Calu3 (cell line): Measurements from ENCODE around the gene CHRNA3. TPM values are rescaled to one million over a fixed set of nuclear protein-coding genes. Genes with fewer than 3 reads are reported as not detected.

Experiments
- BruUV-seq: library from RNA; stranded (reverse); fragments of 400-500 nt; replicated peaks from 2 replicates; lab custom pipeline; 2021; lab: Mats Ljungman, UMichigan
- CTCF ChIA-PET: fragments of 300-600 bp; sonication (Branson Sonifier 250); formaldehyde crosslinking; loops from one replicate; lab custom pipeline; 2022; ENCODE audit warnings: antibody characterized with exemption; lab: Charles Lee
- DNase-seq: peaks from one replicate; pipeline ENCODE4 v3.0.0; 2022
- H3K27ac Mint-ChIP-seq: one replicate; pipeline ENCODE4 v1.8.0; 2022; ENCODE audit warnings: mixed read lengths; ENCODE audit not compliant: unreplicated experiment
- H3K27me3 Mint-ChIP-seq: one replicate; pipeline ENCODE4 v1.8.0; 2022; ENCODE audit warnings: mixed read lengths; ENCODE audit not compliant: unreplicated experiment
- H3K36me3 Mint-ChIP-seq: one replicate; pipeline ENCODE4 v1.8.0; 2022; ENCODE audit warnings: mild to moderate bottlenecking, moderate library complexity, mixed read lengths; ENCODE audit not compliant: insufficient read depth, unreplicated experiment
- H3K4me1 Mint-ChIP-seq: one replicate; pipeline ENCODE4 v1.8.0; 2022; ENCODE audit warnings: mild to moderate bottlenecking, low read depth, mixed read lengths; ENCODE audit not compliant: unreplicated experiment
- H3K4me3 Mint-ChIP-seq: one replicate; pipeline ENCODE4 v1.8.0; 2022; ENCODE audit warnings: mild to moderate bottlenecking, low read depth, moderate library complexity, mixed read lengths; ENCODE audit not compliant: unreplicated experiment
- H3K9me3 Mint-ChIP-seq: one replicate; pipeline ENCODE4 v1.8.0; 2022; ENCODE audit warnings: low read depth, mixed read lengths; ENCODE audit not compliant: unreplicated experiment
- intact Hi-C: fragments of 100-400 bp; cut with micrococcal nuclease; formaldehyde crosslinking; loops from one replicate; pipeline ENCODE4 v1.10.0; 2022; ENCODE audit not compliant: unreplicated experiment
- total RNA-seq: library from RNA; stranded (reverse); gene quantifications from 2 replicates; pipeline ENCODE4 v1.2.3, GENCODE V29; 2022
- TF ChIP-seq, protein P1 (sequence below): fragments of 200-600 bp; IDR thresholded peaks from one replicate; pipeline ENCODE4 v1.8.0; 2022; ENCODE audit warnings: antibody characterized with exemption; ENCODE audit not compliant: unreplicated experiment

The CHRNA3 gene
- total RNA-seq, 1 experiment from 2014 or later, result not detected

DNA sequence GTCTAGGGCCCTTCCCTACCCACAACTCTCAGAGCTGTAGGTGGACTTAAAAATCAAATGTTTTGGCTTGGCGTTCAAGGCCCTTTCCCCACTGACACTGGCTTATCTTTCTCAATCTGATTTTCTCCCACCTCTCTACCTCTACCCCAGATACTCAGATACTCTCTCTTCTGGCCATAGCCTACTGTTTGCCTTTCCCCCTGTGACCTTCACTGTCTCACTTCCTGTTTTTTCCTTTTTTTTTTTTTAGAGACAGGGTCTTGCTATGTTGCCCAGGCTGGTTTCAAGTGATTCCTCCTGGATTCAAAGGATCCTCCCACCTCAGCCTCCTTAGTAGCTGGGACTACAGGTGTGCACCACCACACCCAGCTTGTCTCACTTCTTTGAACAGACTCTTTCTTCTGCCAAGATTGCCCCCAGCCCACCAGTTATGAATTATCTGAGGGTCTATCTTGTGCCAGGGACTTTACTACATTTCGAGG, 15.6 kb upstream of the CHRNA3 start:
- Mint-ChIP-seq H3K27me3 (peaks cover 67% of the 10 kb centered on the region), H3K27ac (no peak overlapping the region), H3K9me3 (peaks cover 3% of the 10 kb centered on the region), H3K4me3 (no peak overlapping the region), H3K4me1 (no peaks in the 10 kb centered on the region), H3K36me3 (peaks cover 11% of the 10 kb centered on the region)
- no peak for DNase-seq
- TF ChIP-seq, protein P1, sequence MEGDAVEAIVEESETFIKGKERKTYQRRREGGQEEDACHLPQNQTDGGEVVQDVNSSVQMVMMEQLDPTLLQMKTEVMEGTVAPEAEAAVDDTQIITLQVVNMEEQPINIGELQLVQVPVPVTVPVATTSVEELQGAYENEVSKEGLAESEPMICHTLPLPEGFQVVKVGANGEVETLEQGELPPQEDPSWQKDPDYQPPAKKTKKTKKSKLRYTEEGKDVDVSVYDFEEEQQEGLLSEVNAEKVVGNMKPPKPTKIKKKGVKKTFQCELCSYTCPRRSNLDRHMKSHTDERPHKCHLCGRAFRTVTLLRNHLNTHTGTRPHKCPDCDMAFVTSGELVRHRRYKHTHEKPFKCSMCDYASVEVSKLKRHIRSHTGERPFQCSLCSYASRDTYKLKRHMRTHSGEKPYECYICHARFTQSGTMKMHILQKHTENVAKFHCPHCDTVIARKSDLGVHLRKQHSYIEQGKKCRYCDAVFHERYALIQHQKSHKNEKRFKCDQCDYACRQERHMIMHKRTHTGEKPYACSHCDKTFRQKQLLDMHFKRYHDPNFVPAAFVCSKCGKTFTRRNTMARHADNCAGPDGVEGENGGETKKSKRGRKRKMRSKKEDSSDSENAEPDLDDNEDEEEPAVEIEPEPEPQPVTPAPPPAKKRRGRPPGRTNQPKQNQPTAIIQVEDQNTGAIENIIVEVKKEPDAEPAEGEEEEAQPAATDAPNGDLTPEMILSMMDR, result no peak
- no TSS peak for BruUV-seq
- CTCF ChIA-PET, result no interaction called here
- intact Hi-C loops, result no loop called here

DNA sequence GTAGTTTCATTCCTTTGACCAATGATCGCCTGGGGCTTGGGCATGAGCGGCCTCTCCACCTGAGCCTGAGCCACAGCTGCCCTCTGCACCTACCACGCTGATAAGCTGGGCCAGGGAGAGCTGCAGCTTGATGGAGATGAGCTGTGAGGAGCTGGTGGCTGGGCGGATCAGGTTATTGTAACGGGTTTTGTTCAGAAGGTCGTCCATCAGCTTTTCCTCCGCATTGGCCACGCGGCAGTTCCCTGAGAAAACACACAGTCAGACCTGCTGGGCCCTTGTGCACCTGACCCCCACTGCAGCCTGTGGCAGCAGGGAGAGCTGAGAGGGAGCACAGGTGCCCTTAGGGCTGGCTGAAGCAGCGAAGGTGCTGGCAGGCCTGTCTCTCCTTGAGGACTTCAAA, 14.6 kb upstream of the CHRNA3 start:
- TF ChIP-seq, protein P1, result no peak
- no peak for DNase-seq
- Mint-ChIP-seq H3K4me1 (no peaks in the 10 kb centered on the region), H3K4me3 (no peak overlapping the region), H3K27me3 (peaks cover 70% of the 10 kb centered on the region), H3K36me3 (no peaks in the 10 kb centered on the region), H3K9me3 (peaks cover 3% of the 10 kb centered on the region), H3K27ac (no peak overlapping the region)
- intact Hi-C loops, result no loop called here
- no TSS peak for BruUV-seq
- CTCF ChIA-PET, result interaction anchor here (0.8 to 0.9 kb wide), 2 partner anchors 55 to 105 kb away, joined by 3 to 4 read pairs; no protein-coding TSS in a partner anchor

DNA sequence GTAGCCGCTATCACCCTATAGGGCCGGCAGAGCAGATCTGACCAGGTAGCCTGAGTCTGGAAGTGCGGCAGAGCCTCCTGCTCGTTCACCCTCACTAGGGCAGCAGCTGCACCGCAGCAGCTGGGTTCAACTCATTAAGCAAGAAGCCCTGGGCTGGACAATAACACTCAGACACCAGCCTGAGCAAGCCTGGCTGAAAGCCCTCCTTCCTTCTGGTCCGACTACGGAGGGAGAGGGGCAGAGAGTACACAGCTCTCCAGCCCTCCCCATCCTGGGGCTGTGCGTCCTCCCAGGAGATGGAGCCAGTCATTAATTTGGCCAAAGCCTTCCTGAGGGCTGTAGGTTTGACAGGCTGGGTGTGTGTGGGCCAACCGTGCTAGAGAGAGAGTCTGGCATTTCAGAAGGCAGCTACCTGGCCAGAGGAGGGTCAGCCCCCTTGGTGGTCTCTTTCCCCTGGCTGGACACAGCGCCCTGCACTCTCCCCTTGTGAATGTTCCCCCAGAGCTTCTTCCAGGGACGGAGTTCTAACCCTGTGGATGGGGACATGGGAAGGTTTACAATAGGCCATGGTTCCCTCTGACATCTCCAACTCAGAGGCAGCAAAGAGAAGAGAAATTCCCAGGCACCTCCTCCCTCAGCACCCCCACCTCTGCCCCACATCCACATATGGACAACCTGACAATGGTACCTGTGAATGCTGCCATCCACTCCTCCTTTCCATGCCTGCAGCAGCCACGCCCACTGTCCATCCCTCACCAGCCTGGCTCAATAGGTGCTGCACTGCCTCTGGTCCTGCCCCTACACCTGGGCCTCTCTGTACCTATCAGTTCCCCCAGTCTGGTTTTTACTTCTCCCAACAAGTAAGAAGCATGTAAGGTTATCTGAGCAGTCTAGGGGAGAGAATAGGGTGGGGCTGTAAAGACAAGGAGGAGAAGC, 13.7 kb upstream of the CHRNA3 start:
- H3K36me3 Mint-ChIP-seq, result no peaks in the 10 kb centered on the region
- BruUV-seq, result no TSS peak
- peaks cover 3% of the 10 kb centered on the region for H3K9me3 Mint-ChIP-seq
- no peaks in the 10 kb centered on the region for H3K4me1 Mint-ChIP-seq
- DNase-seq, result no peak
- CTCF ChIA-PET, result interaction anchor here (0.8 to 1.6 kb wide), 3 partner anchors 56 to 117 kb away, joined by 3 to 4 read pairs (median 3); no protein-coding TSS in a partner anchor
- peaks cover 74% of the 10 kb centered on the region for H3K27me3 Mint-ChIP-seq
- H3K4me3 Mint-ChIP-seq, result no peak overlapping the region
- TF ChIP-seq, protein P1, result no peak
- H3K27ac Mint-ChIP-seq, result no peak overlapping the region
- intact Hi-C loops, result no loop called here

DNA sequence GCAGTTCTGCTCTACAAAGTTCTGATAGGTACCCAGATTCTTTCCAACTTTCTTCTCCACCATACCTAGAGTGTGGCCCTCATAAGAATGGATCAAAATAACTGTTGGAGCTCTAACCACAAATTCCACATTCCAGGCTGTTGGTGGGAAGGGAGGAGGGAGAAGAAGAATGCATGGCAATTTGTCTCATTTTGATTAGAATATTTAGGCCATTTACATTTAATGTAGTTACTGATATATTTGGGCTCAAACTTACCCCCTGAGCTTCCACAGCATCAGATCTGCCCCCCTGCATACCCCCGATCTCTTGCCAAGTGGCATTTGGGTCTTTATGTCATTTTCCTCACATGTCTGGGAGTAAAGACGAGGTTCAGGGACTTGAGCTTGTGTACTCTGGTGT, 12.6 kb upstream of the CHRNA3 start:
- no peak overlapping the region for H3K27ac Mint-ChIP-seq
- BruUV-seq, result no TSS peak
- no peaks in the 10 kb centered on the region for H3K36me3 Mint-ChIP-seq
- CTCF ChIA-PET, result interaction anchor here (1.6 kb wide), 1 partner anchor 118 kb away, joined by 3 read pairs; no protein-coding TSS in a partner anchor
- no peak for DNase-seq
- H3K4me1 Mint-ChIP-seq, result no peaks in the 10 kb centered on the region
- peaks cover 85% of the 10 kb centered on the region for H3K27me3 Mint-ChIP-seq
- peaks cover 3% of the 10 kb centered on the region for H3K9me3 Mint-ChIP-seq
- intact Hi-C loops, result no loop called here
- TF ChIP-seq, protein P1, result no peak
- no peak overlapping the region for H3K4me3 Mint-ChIP-seq
